HepG2 (cell line): ENCODE measurements around the gene RGS19. TPM values are rescaled to one million over a fixed set of nuclear protein-coding genes. Genes with fewer than 3 reads are reported as not detected.
A peak's percentile ranks its signal among the peaks of the same experiment; 100 is the strongest.

Source experiments
- CHD4 ChIP-seq: fragments of 200-600 bp; sonication (generic); IDR thresholded peaks from 2 replicates; pipeline ENCODE4 v1.7.0; 2017; ENCODE audit warnings: mild to moderate bottlenecking, low read length, borderline replicate concordance
- ELF1 ChIP-seq: sonication (generic); formaldehyde crosslinking; IDR thresholded peaks from 2 replicates; pipeline ENCODE4 v1.4.0; 2020; ENCODE audit warnings: missing genetic modification reagents
- GMEB2 ChIP-seq: IDR thresholded peaks from 2 replicates; pipeline ENCODE4 v1.6.1; 2016; ENCODE audit warnings: missing biosample characterization, missing genetic modification reagents, low read depth
- HIVEP1 ChIP-seq: sonication (generic); formaldehyde crosslinking; IDR thresholded peaks from 2 replicates; pipeline ENCODE4 v1.4.0; 2020; ENCODE audit warnings: mild to moderate bottlenecking, missing genetic modification reagents
- MTA1 ChIP-seq: sonication (generic); formaldehyde crosslinking; IDR thresholded peaks from 2 replicates; pipeline ENCODE4 v1.4.0; 2020; ENCODE audit warnings: missing genetic modification reagents, mild to moderate bottlenecking, borderline replicate concordance
- MTF1 ChIP-seq: sonication (generic); formaldehyde crosslinking; IDR thresholded peaks from 2 replicates; pipeline ENCODE4 v1.5.0; 2020; ENCODE audit warnings: missing genetic modification reagents
- MYPOP ChIP-seq: sonication (generic); formaldehyde crosslinking; IDR thresholded peaks from 2 replicates; pipeline ENCODE4 v1.8.1; 2023; ENCODE audit warnings: mild to moderate bottlenecking, moderate library complexity, missing genetic modification reagents
- POGK ChIP-seq: sonication (generic); formaldehyde crosslinking; conservative IDR thresholded peaks from 2 replicates; pipeline ENCODE4 v1.8.0; 2022; ENCODE audit warnings: mild to moderate bottlenecking, moderate library complexity, missing genetic modification reagents
- PRDM15 ChIP-seq: sonication (generic); formaldehyde crosslinking; IDR thresholded peaks from 2 replicates; pipeline ENCODE4 v1.4.0; 2020; ENCODE audit warnings: missing genetic modification reagents
- SCMH1 ChIP-seq: sonication (generic); formaldehyde crosslinking; IDR thresholded peaks from 2 replicates; pipeline ENCODE4 v1.9.0; 2021; ENCODE audit warnings: missing genetic modification reagents, mild to moderate bottlenecking, borderline replicate concordance
- TIGD3 ChIP-seq: sonication (generic); formaldehyde crosslinking; IDR thresholded peaks from 2 replicates; pipeline ENCODE4 v1.5.1; 2020; ENCODE audit warnings: mild to moderate bottlenecking, missing genetic modification reagents, borderline replicate concordance
- XBP1 ChIP-seq: sonication (generic); formaldehyde crosslinking; IDR thresholded peaks from 2 replicates; pipeline ENCODE4 v1.5.0; 2020; ENCODE audit warnings: missing genetic modification reagents
- ZNF20 ChIP-seq: sonication (generic); formaldehyde crosslinking; IDR thresholded peaks from 2 replicates; pipeline ENCODE4 v1.4.0; 2020; ENCODE audit warnings: mild to moderate bottlenecking, moderate library complexity, missing genetic modification reagents
- ZNF253 ChIP-seq: sonication (generic); formaldehyde crosslinking; IDR thresholded peaks from 2 replicates; pipeline ENCODE4 v1.8.0; 2022; ENCODE audit warnings: mild to moderate bottlenecking, missing genetic modification reagents, borderline replicate concordance
- ZNF280D ChIP-seq: sonication (generic); formaldehyde crosslinking; IDR thresholded peaks from 2 replicates; pipeline ENCODE4 v1.5.1; 2020; ENCODE audit warnings: mild to moderate bottlenecking, missing genetic modification reagents
- ZNF709 ChIP-seq: sonication (generic); formaldehyde crosslinking; IDR thresholded peaks from 2 replicates; pipeline ENCODE4 v1.5.0; 2020; ENCODE audit warnings: mild to moderate bottlenecking, missing genetic modification reagents
- ZNF724P ChIP-seq: sonication (generic); formaldehyde crosslinking; IDR thresholded peaks from 2 replicates; pipeline ENCODE4 v1.8.0; 2022; ENCODE audit warnings: missing genetic modification reagents, borderline replicate concordance
- polyA plus RNA-seq, 8 experiments: library from polyadenylated mRNA; depleted of rRNA in 3 of 8; stranded (reverse) in 7 of 8; unstranded in 1 of 8; fragments of >200 nt; fragmentation: Illumina TruSeq in 4 of 8; extraction: Trizol in 4 of 8; gene quantifications; 2 replicates each; pipeline versions ENCODE4 v1.2.1 to v1.2.3, GENCODE V29; 2011 to 2016; ENCODE audit warnings: low read depth in 4 of 8, missing spikeins in 1 of 8, mixed read lengths in 1 of 8; ENCODE audit not compliant: insufficient read depth in 1 of 8
- total RNA-seq, 5 experiments: library from RNA; depleted of rRNA; stranded (reverse); fragments of >200 nt; fragmentation: Illumina TruSeq; extraction: Trizol; gene quantifications; 2 replicates each; pipeline ENCODE4 v1.2.3, GENCODE V29; 2016; ENCODE audit warnings: low read depth in 1 of 5

RGS19 gene
- total and polyA plus RNA-seq, 2 of the 13 experiments (the other 11 are each of a cell fraction or from before 2014, with no cell fraction given), result 10.7 to 11.9 TPM

- TF ChIP-seq POGK (CRISPR knock-in tag) (peak; percentile 71; the same call in 1 of the 2 replicates), GMEB2 (no peak), MTF1 (CRISPR knock-in tag) (no peak), ZNF709 (CRISPR knock-in tag) (no peak), HIVEP1 (CRISPR knock-in tag) (no peak), XBP1 (CRISPR knock-in tag) (no peak; the same call in 1 of the 2 replicates), ZNF280D (CRISPR knock-in tag) (peak; percentile 19; the same call in 1 of the 2 replicates), SCMH1 (CRISPR knock-in tag) (no peak), ZNF253 (CRISPR knock-in tag) (no peak), MTA1 (CRISPR knock-in tag) (peak; percentile 40; the same call in 1 of the 2 replicates), TIGD3 (CRISPR knock-in tag) (no peak), CHD4 (no peak), ZNF724P (CRISPR knock-in tag) (peak; percentile 38; the same call in 1 of the 2 replicates), ZNF20 (CRISPR knock-in tag) (no peak), MYPOP (CRISPR knock-in tag) (no peak; the same call in 1 of the 2 replicates), ELF1 (CRISPR knock-in tag) (0 out of 2 replicates have a peak, but pooled peaks have one; percentile 30), PRDM15 (CRISPR knock-in tag) (no peak)
Observed at GRCh38 chr20:64035933-64036345, 43.4 kb downstream of the RGS19 start, which contains the start of gene C20orf204 (continued).
